ENCODE results near the gene VPS11. TPM values are rescaled to one million over a fixed set of nuclear protein-coding genes. Genes with fewer than 3 reads are reported as not detected.

The VPS11 gene
- total and polyA plus RNA-seq, 10 of the 15 experiments (the other 5 are each of a cell fraction or from before 2014, with no cell fraction given): 15.8 to 26.4 (median 24.5) TPM

DNA sequence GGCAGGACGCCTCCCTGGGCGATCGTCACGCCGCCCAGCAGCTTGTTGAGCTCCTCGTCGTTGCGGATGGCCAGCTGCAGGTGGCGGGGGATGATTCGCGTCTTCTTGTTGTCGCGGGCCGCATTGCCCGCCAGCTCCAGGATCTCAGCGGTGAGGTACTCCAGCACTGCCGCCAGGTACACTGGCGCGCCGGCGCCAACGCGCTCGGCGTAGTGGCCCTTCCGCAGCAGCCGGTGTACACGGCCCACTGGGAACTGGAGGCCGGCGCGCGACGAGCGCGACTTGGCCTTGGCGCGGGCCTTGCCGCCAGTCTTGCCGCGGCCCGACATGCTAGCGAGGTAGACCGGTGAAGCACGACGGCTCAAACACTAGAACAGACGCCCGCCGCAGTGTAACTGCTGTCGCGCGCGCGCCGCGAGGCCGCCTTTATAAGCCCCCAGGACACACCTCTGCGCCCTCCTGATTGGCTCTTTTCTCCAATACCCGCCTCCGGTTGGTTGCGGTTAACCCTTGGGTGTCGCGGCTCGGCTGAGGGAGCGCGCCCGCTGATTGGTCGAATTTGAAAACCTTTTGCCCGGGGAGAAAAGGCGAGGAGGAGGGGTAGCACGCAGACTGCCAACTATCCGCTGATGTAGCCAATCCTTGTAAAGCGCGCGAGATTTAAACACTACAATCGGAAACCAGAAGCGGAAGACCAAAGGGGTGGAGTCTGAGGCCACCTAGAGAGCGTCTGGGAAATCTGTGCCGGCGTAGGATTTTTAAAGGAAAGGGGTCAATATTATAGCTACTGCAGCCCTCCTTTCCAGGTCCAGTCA, 27.7 kb downstream of the VPS11 start (continued):
- TF ChIP-seq PRDM15 (CRISPR knock-in tag; IDR thresholded peaks at IDR 0.05) (no peak), SMAD1 (IDR thresholded peaks at IDR 0.05; ENCODE audit: low read depth, partially characterized antibody) (peak; percentile 96), NFIC (IDR thresholded peaks at IDR 0.05; ENCODE audit: low read depth, low read length) (no peak), GATAD2B (conservative IDR thresholded peaks at IDR 0.05; ENCODE audit: low read depth) (peak; percentile 80)
- TF ChIP-seq, protein P1, sequence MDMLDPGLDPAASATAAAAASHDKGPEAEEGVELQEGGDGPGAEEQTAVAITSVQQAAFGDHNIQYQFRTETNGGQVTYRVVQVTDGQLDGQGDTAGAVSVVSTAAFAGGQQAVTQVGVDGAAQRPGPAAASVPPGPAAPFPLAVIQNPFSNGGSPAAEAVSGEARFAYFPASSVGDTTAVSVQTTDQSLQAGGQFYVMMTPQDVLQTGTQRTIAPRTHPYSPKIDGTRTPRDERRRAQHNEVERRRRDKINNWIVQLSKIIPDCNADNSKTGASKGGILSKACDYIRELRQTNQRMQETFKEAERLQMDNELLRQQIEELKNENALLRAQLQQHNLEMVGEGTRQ (IDR thresholded peaks at IDR 0.05; ENCODE audit: borderline replicate concordance, low read depth, low read length): no peak

Measured in GM12878 (cell line).